Stimulated activated CD4-positive, alpha-beta T cell treated with anti-CD3 and anti-CD28 coated beads, Interleukin-1b, Interleukin-23, amount 100 ng/mL, for 24 hours (primary cell): Measurements from ENCODE around the gene BMPR1B.

Source experiments
- DNase-seq, 4 experiments: peaks; one replicate each; pipeline ENCODE4 v3.0.0-alpha.2; 2020; ENCODE audit warnings: low read depth in 4 of 4, low spot score in 1 of 4

The BMPR1B gene

DNA sequence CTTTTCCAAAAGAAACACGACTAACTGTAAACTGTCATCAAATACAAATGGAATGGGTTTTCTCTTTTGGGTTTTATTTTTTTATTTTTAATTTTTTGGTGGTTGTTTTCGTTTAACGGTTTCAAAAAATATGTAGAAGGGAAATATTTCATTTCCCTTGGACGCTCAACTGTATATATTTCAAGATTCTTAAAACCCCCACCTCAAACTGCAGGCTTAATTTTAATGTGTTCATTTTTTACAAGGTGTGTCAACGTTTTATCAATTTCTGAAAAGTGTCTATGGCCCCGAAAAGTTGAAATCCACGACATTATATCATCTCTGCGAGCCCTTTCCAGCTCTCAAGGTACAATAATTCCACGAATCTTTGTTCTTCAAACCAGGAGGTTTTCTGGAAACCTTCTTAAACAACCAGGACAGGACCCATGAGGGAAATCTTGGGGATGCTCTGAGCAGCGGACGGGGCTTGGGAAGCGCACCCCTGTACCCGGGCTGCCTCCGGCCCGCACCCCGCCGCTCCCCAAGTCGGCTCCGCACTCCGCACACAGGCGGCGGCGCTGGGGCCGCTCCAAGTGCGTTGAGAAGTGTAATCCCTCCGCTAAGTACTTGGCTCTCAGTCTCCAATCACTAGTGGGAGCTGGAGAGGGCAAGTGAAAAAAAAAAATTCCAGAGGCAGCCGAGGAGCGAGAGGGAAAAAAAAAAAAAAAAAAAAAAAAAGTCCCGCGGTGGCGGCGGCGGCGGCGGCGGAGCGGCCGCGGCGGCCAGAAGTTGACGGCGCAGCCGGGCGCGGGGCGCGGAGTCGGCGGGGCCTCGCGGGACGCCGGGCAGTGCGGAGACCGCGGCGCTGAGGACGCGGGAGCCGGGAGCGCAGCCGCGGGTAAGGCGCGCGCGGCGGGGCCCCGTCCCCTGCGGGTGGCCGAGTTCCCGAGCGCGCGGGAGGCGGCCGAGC lies at the start of gene BMPR1B:
Gene BMPR1B, plus strand, starts transcription at position 764 of the 949 bp plus-strand sequence. CDS start 346,470 bp downstream, outside the sequence.
- DNase-seq = no peak

DNA sequence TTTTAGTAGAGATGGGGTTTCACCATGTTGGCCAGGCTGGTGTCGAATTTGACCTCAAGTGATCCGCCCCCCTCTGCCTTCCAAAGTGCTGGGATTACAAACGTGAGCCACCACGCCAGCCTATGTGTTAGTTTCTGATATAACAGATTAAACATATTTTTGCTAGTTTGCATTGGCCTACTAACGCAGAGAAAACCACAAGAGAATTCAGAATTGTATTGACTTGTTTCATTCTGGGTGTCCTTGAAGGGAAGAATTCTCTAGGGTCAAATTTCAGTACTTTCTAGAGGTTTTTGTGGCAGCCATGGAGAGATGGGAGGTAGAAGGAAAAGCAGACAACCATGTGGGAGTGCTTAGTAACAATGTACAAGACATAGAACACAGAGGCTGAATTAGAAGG lies 46.1 kb upstream of the BMPR1B start:
- no peak for DNase-seq

DNA sequence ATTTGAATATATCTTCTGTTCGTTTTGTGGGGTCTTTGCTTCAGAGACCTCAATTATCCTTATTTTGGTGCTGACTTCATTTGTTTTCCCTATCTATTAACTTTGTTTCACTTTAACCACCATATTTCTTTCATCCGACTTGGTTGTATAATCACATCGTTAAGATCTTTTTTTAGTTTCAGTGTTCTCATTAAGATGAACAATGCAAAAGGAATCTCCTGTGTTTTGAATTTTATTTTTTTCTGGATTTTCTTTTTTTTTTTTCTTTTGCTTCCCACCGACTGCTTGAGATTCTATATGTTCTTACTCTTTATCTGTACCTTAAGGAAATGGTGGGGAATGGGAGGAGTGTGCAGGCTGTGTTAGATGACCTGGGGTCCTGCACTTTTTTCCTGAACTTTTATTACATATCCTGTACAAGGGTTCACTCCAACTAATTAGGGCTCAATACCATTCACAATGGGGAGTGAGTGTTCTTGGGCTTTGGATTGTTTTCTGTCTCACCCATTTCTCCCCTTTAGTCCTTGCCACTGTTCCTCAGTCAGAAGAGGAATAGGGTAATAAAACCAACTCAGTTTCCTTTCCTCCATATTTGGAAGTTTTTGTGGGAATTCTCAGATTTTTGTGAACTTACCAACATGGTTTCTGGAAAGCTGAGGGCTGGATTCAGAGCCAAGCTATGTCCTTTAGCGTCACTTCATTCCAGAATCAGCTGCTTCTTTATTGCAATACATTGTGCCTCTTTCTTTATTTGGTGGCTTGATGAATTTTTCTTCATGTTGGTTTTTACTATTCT lies 43.2 kb upstream of the BMPR1B start:
- DNase-seq = no peak

DNA sequence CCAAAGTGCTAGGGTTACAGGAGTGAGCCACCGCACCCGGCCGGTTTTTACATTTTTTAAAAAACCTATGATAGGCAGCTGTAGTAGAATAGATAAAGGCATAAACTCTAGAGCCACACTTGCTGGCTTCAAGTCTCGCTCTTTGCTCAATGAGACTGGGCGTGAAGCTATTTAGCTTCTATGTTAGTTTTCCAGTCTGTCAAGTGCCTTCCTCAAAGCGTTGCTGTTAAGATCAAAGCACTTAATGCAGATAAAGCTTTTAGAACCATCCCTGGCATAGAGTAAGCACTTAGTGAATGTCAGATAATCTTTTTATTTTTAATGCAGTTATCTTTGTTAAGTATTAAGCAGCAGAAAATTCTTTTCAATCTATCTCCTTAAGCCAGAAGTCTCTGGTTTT lies 42.0 kb upstream of the BMPR1B start:
- no peak for DNase-seq

DNA sequence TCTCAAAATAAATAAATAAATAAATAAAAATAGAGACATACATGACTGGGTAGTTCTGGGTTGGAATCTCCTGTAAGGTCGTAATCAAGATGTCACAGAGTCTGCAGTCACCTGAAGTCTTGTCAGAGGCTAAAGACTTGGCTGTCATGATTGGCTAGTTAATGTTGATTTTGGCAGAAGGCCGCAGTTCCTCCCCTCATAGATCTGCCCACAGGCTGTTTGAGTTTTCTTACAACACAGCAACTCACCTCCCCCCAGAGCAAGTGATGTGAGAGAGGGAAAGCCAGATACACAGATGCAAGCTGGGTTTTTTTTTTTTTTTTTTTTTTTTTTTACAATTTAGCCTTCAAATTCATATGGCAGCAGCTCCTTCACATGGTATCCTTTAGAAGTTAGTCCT lies 36.4 kb upstream of the BMPR1B start:
- no peak for DNase-seq

DNA sequence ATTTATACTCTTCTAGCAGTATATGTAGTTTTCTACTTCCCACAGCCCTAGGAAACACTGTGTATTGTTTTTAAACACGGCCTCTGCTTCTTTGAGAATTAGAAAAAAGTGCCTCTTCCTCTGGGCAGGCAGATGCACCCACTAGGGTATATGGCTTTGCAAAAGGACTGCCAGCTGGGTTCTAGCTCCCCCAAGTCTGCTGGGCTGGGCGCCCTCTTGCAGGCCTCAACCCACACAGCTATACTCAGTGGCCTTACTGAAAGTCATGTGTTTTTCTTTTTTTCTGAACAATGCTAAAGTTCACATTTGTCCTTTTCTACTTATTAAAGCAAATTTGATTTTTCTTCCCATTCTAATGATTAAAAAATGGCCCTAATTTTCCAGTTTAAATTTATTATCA lies 35.5 kb upstream of the BMPR1B start:
- no peak for DNase-seq

DNA sequence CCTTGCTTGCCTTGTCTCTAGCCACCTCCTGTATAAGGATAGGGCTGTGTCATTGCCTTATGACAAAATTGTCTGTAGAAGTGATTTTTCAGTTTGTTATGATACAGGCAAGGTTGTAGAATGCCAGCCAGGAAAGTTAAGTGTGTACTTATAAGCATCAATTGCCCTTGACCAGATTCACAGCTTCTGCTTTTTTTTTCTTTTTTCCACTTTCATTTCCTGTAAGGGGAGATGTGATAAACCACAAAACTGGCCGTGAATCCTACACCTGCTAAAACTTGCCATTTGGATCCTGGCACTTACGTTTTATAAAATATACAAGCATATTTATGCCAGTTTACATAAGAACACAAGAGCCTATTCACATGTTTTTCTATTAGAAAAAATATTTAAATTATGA lies 35.0 kb upstream of the BMPR1B start:
- no peak for DNase-seq

DNA sequence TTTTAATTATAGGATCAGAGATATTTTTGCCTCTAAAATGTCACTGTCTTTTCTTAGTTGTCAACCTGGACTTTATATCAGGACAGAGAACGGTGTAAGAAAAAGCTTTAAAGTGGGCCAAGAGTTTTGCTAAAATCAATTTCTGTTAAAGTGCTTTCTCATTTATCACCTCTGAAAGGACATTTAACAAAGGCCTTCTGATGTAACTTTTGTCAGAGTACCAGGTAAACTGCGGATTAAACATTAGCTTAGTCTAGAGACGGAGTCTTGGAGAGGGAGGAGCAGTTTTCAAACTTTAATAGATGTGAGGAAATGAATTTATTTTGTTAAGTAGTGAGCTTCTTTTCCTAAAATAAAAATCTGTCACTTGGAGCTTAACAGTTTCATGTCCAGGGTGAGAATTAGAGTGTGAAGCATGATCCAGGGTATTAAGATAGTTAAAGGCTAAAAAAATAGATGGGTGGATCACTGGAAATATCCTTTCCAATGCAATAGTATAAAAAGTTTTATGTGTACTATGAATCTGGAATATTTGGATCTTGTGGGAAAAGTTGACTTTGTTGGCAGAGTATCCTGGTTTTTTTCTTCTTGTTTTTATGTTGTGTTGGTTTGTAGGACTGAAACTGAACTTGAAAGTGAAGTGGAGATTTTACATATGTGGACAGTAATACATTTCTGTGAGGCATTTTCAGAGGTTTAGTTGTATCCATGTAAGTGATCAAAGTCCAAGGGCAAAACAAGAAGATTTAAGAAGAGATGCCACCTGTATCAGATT lies 33.6 kb upstream of the BMPR1B start:
- DNase-seq = no peak

DNA sequence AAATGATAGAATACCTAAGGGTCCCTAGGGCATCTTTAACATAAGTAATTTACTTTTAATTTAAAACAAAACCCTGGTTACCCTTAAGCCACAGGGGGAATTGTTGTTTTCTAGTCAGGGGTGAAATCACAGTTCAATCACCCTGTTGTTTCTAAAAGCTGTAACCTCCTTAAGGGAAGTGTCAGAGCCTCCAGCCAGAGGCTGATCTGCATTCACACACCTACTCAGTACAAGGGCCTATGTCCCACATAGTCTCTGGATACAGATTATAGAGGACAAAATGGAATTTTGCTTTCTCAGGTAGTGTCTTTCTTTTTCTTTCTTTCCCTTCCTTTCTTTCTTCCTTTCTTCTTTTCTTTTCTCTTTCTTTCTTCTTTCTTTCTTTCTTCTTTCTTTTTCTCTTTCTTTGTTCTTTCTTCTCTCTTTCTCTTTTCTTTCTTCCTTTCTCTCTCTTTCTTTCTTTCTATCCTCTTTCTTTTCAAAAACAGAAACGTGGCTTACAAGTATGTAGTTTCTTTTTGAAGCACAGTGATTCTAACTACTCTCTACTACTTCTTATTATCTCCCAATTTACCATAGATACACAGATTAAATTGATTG lies 31.1 kb upstream of the BMPR1B start:
- no peak for DNase-seq

DNA sequence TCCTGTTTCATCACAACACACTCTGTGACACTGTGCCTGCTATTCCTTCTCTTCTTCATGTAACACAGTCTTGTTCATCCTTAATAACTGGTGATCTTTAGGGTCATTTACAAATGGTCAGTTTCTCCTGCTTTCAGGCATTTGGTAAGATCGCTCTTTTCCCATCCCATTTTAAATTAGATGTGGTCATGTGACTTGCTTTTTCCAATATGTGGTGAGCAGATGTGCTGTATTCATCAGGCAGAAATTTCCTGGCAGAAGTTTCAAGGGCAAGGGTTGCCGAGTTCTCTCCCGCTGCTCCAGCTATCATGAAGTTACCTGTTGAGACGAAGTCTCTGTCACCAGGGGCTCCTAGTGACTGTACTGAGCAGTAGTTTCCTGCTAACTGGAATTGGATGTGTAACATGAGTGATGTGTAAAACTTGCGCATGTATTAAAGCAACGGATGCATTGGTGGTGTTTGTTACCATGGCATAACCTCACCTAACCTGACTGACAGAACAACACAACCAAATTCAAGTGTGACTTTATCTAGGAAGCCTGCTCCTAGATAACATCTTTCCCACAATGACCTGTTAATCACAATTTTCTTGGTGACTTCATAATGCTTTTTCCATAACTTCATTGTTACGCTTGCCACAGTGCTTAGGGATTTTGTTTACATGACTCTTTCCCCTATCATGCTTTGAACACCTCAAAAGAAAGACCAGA lies 29.5 kb upstream of the BMPR1B start:
- DNase-seq = no peak

DNA sequence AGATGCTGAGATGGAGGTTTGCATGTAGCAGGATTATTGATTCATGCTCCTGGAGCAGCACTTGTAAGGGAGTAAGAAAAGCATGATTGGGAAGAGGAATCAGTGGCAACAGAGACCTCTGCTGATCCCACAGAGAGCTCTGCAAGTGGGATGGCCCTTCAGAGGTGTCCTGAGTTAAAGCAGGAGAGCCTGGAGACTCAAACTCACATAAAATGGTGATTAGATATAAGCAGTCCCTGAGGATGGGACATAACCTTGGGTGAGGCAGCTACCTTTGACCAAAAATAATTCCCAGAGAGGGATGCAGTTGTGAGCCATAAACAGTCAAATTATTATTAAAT lies 25.4 kb upstream of the BMPR1B start:
- no peak for DNase-seq

DNA sequence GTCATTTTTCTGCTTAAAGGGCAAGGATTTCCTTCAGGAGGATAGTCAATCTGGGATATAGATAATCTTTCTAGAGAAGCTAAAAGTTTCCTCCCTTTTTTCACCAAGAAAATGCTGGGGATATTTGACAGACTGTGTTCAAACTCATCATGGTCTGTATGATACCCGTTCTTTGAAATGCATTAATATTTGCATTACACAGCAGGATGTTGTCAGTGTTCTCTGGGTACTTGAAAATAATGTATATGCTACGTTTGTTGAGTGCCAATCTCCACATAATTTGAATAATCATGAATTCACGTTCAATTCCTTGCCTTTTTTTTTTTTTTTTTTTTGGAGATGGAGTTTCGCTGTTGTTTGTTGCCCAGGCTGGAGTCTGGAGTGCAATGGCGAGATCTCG lies 18.0 kb upstream of the BMPR1B start:
- no peak for DNase-seq

DNA sequence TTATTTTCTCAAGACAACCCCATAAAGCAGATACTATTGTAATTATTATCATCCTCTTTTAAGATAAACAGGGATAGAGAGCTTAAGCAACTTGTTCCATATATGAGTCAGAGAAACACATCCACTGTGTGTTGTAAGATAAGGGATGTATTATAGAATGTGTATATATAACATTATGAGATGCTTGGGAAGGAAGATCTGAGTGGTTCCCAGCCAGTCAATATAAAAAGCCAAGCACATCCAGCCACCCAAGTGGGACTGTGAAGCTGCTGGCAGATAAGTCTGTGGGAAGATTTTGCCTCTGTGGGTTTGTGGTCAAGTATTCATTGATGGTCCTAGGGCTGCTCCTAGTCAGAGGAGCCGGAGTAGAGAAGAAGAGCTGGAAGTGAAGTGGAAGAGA lies 16.5 kb upstream of the BMPR1B start:
- DNase-seq = no peak

DNA sequence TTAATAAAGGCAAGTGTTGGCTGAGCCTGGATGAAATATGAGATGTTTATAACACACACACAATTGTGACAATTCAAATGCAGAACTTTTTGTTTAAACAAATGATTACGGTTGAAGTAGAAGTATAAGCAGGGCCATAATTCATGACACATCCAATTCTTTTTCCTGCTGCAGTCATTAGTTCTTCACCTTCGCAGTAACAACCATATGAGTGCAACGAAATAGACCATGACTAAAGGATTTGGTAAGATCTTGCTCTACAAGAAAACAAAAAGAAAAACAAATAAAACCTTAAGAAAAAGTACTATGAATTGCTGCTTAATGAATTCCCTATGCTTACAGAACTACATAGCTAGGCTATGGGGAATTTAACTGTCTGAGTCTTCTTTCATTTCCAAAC lies 13.9 kb upstream of the BMPR1B start:
- DNase-seq = no peak

DNA sequence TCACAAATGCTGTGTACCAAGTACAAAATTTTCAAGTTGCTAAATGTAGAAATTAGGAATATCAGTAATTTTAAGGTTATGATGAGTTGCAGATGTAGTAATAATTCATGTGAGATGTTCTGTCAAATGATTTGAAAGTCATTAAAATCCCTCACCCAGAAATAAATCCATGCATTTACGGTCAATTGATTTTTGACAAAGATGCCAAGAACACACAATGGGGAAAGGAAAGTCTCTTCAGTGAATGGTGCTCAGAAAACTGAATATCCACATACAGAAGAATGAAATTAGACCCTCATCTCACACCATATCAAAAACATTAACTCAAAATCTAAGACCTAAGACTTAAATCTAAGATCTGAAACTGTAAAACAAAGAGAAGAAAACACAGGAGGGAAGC lies 12.9 kb upstream of the BMPR1B start:
- no peak for DNase-seq

DNA sequence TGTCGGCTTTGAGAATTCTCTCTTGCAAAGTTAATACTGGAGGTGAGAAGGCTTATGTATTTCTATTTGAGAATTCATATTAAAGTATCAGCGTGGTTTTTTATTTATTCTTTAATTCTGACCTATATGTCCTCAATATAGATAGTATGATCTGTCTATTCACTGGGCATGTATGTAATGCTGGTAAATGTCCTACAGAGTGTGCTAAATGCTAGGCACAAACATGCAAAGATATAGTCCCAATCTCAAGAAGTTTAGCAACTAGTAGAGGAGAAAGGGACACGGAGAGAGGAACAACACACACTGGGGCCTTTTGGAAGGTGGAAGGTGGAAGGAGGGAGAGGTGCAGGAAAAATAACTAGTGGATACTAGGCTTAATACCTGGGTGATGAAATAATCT lies 11.0 kb upstream of the BMPR1B start:
- no peak for DNase-seq

DNA sequence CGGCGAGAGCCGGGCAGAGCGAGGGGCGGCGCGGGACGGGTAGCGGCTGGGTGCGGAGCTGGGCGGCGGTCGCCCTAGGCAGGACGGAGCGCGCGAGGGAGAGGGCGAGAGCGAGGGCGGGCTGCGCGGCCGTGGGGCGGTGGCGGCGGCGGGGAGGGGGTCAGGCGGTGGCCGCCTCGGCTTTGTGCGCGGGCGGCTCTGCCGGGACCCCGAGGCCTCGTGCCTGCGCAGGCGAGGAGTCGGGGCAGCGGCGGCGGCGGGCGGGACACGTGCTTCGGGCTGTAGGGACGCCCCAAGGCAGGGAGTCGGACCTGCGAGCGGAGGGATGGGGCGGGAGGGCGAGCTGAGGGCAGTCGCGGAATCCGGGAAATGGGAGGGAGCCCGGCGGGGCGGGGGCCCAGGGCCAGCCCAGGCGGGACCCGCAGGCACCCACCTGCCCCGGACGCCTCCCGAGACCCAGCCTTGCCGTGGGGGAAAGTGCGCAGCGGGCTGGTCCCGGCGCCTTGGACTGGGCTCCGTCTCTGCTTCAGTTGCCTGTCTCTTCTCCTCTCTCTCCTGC lies 465 bp downstream of the BMPR1B start:
- DNase-seq = no peak

DNA sequence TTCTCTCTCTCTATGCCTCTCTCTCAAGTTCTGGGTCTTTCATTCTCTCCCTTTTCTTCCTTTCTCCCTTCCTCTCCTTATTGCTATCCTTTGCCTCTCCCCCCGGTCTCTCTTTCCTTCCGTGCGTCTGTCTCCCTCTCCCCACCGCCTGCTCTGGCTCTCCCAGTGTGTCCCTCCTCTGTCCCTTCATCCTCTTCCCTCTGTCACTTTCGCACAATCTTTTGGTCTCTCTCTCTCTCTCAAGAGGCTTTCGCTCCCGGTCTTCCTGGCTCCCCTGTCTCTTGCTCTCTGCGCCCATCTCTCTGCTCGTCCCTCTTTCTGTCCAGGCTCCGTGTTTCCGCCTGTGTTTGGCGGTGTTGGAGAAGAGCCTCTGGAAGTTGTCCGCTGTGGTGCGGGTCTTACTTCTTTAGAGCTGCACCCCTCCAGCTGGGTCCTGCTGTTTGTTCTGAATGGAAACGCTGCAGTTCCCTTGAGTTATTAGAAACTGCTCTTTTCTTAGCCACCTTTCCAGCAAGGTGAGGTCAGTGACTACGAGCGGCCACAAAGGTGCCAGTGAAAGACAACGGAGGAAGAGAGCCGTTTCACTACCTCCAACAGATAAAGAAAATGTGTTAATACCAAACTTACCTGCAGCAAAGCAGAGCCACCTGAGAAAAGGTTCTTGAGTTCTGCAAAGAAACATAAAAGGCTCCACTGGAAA lies 1.1 kb downstream of the BMPR1B start:
- DNase-seq = no peak

DNA sequence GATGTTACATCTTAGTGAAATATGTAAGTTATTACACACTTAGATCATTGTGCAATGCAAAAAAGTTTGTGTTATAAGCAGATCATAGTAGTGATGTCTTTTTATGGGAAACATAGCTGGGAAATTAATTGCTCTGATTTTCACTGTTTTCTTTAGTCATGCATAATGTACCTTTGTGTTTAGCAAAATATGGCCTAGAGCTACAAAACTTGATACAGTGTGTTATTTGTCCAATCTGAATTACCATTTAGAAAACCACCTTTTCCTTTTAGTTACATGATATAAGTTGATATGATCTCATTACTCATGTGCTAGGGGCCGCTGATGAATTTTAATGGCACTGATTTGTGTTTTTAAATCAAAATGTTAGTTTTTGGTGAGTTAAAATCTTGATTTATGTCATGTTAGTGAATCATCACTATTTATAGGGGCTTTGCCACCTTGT lies 2.0 kb downstream of the BMPR1B start:
- no peak for DNase-seq

DNA sequence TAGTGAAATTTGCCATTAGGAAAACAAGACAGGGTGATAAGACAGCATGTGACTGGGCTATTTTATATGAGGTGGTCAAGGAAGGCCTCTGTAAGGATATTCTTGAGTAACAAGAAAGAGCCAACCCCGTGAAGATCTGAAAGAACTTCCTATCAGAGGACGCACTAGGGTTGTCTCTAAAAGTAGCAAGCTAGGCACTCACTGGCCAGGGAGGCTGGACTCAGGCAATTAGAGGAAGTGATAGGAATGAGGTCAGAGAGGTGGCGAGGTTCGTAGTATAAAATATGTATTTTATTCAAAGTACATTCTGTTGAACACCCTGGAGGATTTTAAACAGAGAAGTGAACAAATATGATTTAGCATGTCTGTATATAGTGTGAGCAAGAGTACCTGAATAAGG lies 4.6 kb downstream of the BMPR1B start:
- DNase-seq = no peak
